Spleen (tissue), 11 donors: Measurements from ENCODE around the gene LTF. TPM values are rescaled to one million over a fixed set of nuclear protein-coding genes. Genes with fewer than 3 reads are reported as not detected.

ENCODE experiments used
- DNase-seq: peaks from one replicate; pipeline ENCODE4 v3.0.0-alpha.2; 2020
- H3K27ac ChIP-seq, 8 donors: fragments of 200-600 bp; sonication (generic) in 7 of 8; 1 replicate in 4 of 8; 2 replicates in 4 of 8; pipeline versions ENCODE4 v1.5.0 to v1.8.0; 2016 to 2021; ENCODE audit warnings: inconsistent platforms in 4 of 8, mild to moderate bottlenecking in 4 of 8, moderate library complexity in 1 of 8
- H3K27me3 ChIP-seq, 7 donors: fragments of 200-600 bp; sonication (generic) in 6 of 7; replicated peaks in 1 of 7; 1 replicate in 4 of 7; 2 replicates in 3 of 7; pipeline versions ENCODE4 v1.5.0 to v1.8.0; 2016 to 2021; ENCODE audit warnings: inconsistent platforms in 3 of 7, mild to moderate bottlenecking in 1 of 7
- H3K36me3 ChIP-seq, 6 donors: fragments of 200-600 bp; sonication (generic) in 5 of 6; 1 replicate in 4 of 6; 2 replicates in 2 of 6; pipeline versions ENCODE4 v1.5.0 to v1.8.0; 2016 to 2021; ENCODE audit warnings: inconsistent platforms in 2 of 6
- H3K4me1 ChIP-seq, 6 donors: fragments of 200-600 bp; sonication (generic) in 5 of 6; 1 replicate in 3 of 6; 2 replicates in 3 of 6; pipeline versions ENCODE4 v1.5.0 to v1.8.0; 2016 to 2021; ENCODE audit warnings: inconsistent platforms in 3 of 6
- H3K4me3 ChIP-seq, 8 donors: fragments of 200-600 bp; sonication (generic) in 7 of 8; 1 replicate in 4 of 8; 2 replicates in 4 of 8; pipeline versions ENCODE4 v1.5.0 to v1.8.0; 2016 to 2021; ENCODE audit warnings: inconsistent platforms in 4 of 8, mild to moderate bottlenecking in 4 of 8, moderate library complexity in 2 of 8
- H3K9me3 ChIP-seq, 8 donors: fragments of 200-600 bp; sonication (generic) in 7 of 8; 1 replicate in 4 of 8; 2 replicates in 4 of 8; pipeline versions ENCODE4 v1.5.0 to v1.8.0; 2016 to 2021; ENCODE audit warnings: inconsistent platforms in 4 of 8
- CTCF ChIP-seq, 11 experiments: fragments of 200-600 bp in 7 of 11; fragments of 450-650 bp in 4 of 11; sonication (generic) in 4 of 11; IDR thresholded peaks in 8 of 11; conservative IDR thresholded peaks in 3 of 11; 1 replicate in 7 of 11; 2 replicates in 4 of 11; pipeline versions ENCODE4 v1.4.0 to v1.8.0; 2016 to 2021; ENCODE audit warnings: antibody characterized with exemption in 11 of 11, inconsistent platforms in 4 of 11, mild to moderate bottlenecking in 1 of 11
- POLR2A ChIP-seq, 3 donors: fragments of 450-650 bp; IDR thresholded peaks; one replicate each; pipeline ENCODE4 v1.5.1; 2017; ENCODE audit warnings: antibody characterized with exemption in 3 of 3, mild to moderate bottlenecking in 1 of 3
- POLR2AphosphoS5 ChIP-seq, 3 donors: sonication (generic); formaldehyde crosslinking; IDR thresholded peaks; one replicate each; pipeline ENCODE4 v1.5.1; 2017; ENCODE audit warnings: antibody characterized with exemption in 3 of 3
- WGBS, 5 donors: extraction: QIAGEN DNeasy Blood & Tissue Kit in 3 of 5; methylation state at CpG; one replicate each; pipeline versions ENCODE4 v1.1.5 to v1.1.7; 2013 to 2018; 5-methylcytosine and 5-hydroxymethylcytosine counted together
- intact Hi-C: fragments of 100-400 bp; cut with DNase I; formaldehyde crosslinking; loops from one replicate; pipeline ENCODE4 v1.15.0; 2023; ENCODE audit warnings: low total_unique reads
- polyA plus RNA-seq, 3 donors: library from polyadenylated mRNA; stranded (reverse); fragments of 200-250 nt; gene quantifications; one replicate each; pipeline ENCODE4 v1.2.1, GENCODE V29; 2013
- total RNA-seq, 7 donors: library from RNA; depleted of rRNA in 3 of 7; stranded (reverse); fragments of >200 nt in 3 of 7; fragmentation: NEBNext Ultra II Directional in 4 of 7; extraction: Animal tissue kit (Norgen Biotek cat#: 25700) in 4 of 7; gene quantifications; one replicate each; pipeline versions ENCODE4 v1.1.0 to v1.2.1, GENCODE V29; 2016 to 2021
- donor health status: healthy with polysubstance abuse.
- donor health status: DM: no; HTN: no; CAD: no; lungs with moderate emphysema.
- donor health status: DM: no; HTN: no; CAD: no.
- donor health status: Bipolar disorder and iron deficiency.
- donor health status: healthy.
- donor health status: DM: no; HTN: no; CAD: no.
- donor health status: DM: yes; HTN: yes; CAD: no.

LTF gene
- total and polyA plus RNA-seq, 10 donors, result 15.2 to 598 (median 56.0) TPM

GRCh38 chr3:46503200-46503874 lies 38.6 kb upstream of the LTF start:
- no peak overlapping the region for H3K27ac ChIP-seq
- H3K4me1 ChIP-seq, result peaks cover 0 to 14% (median 6%) of the 10 kb centered on the region in 6 donors
- WGBS, 5 donors, result 70 to 75% (median 74%) methylated on average over 7 of the region's 7 CpGs
- no peak for TF ChIP-seq POLR2AphosphoS5 (IDR thresholded peaks at IDR 0.05)
- TF ChIP-seq CTCF (IDR thresholded peaks at IDR 0.05 in 8 of 11, conservative IDR thresholded peaks at IDR 0.05 in 3 of 11), result no peak
- no peak for TF ChIP-seq POLR2A (IDR thresholded peaks at IDR 0.05)
- H3K36me3 ChIP-seq, result no peaks in the 10 kb centered on the region
- H3K9me3 ChIP-seq, result no peaks in the 10 kb centered on the region
- intact Hi-C loops, result no loop called here
- no peak for DNase-seq
- H3K27me3 ChIP-seq, result no peaks in the 10 kb centered on the region
- H3K4me3 ChIP-seq, result no peak overlapping the region

GRCh38 chr3:46501702-46502101 lies 37.0 kb upstream of the LTF start:
- H3K27me3 ChIP-seq, result no peaks in the 10 kb centered on the region
- no peak for DNase-seq
- no peak for TF ChIP-seq CTCF (IDR thresholded peaks at IDR 0.05 in 8 of 11, conservative IDR thresholded peaks at IDR 0.05 in 3 of 11)
- no peak for TF ChIP-seq POLR2A (IDR thresholded peaks at IDR 0.05)
- H3K9me3 ChIP-seq, result no peaks in the 10 kb centered on the region
- H3K36me3 ChIP-seq, result no peaks in the 10 kb centered on the region
- intact Hi-C loops, result no loop called here
- H3K27ac ChIP-seq, result no peak overlapping the region
- H3K4me1 ChIP-seq, result peaks cover under 1 to 25% (median 14%) of the 10 kb centered on the region in 6 donors
- no peak overlapping the region for H3K4me3 ChIP-seq
- WGBS, 5 donors, result 83 to 94% (median 88%) methylated on average over 4 of the region's 4 CpGs

GRCh38 chr3:46500656-46501635 lies 36.2 kb upstream of the LTF start:
- no peak for TF ChIP-seq CTCF (IDR thresholded peaks at IDR 0.05 in 8 of 11, conservative IDR thresholded peaks at IDR 0.05 in 3 of 11)
- TF ChIP-seq POLR2A (IDR thresholded peaks at IDR 0.05), result no peak
- TF ChIP-seq POLR2AphosphoS5 (IDR thresholded peaks at IDR 0.05), result no peak
- H3K4me1 ChIP-seq, result peaks cover 8 to 32% (median 18%) of the 10 kb centered on the region in 6 donors
- no peaks in the 10 kb centered on the region for H3K36me3 ChIP-seq
- H3K27me3 ChIP-seq, result no peaks in the 10 kb centered on the region
- intact Hi-C loops, result no loop called here
- H3K4me3 ChIP-seq, result no peak overlapping the region
- no peak overlapping the region for H3K27ac ChIP-seq
- H3K9me3 ChIP-seq, result no peaks in the 10 kb centered on the region
- WGBS, 5 donors, result 43 to 55% (median 49%) methylated on average over 5 of the region's 5 CpGs
- no peak for DNase-seq
